HG03175 (cell line): ENCODE data around the gene MFSD1.
"Not testable (repeated sequence)": the region's sequence is repeated elsewhere in the genome, so short reads cannot be mapped to it uniquely, and the experiment has no call there.

Source experiments
- ATAC-seq: cut with Tn5 transposase; IDR thresholded peaks from one replicate; pipeline ENCODE4 v1.9.1; 2021; ENCODE audit warnings: mild to moderate bottlenecking, moderate library complexity; ENCODE audit not compliant: unreplicated experiment

MFSD1 gene

GRCh38 chr3:158775426-158776410 is 26.1 kb upstream of the MFSD1 start:
- ATAC-seq = peak; percentile 72

GRCh38 chr3:158776531-158776930 is 25.3 kb upstream of the MFSD1 start:
- no peak for ATAC-seq

- ATAC-seq = no peak
Observed at GRCh38 chr3:158777161-158777873, 24.5 kb upstream of the MFSD1 start.

DNA sequence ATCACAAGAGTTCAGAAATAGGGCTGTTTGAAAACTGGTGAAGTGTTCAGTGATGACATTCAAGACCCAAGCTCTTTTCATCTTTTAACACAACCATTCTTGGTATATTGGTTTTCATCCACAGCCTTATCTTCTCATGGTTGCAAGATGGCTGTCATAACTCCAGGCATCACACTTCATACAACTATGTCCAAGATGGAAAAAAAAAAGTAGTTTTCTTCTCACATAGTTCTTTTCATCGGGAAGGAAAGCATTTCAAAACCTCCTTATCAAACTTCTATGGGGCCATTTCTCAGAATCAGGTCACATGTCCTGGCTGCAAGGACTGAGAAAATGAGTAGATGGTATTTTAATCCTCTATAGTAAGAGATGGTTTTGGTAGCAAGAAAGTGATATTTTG is 21.1 kb upstream of the MFSD1 start:
- ATAC-seq = no peak

DNA sequence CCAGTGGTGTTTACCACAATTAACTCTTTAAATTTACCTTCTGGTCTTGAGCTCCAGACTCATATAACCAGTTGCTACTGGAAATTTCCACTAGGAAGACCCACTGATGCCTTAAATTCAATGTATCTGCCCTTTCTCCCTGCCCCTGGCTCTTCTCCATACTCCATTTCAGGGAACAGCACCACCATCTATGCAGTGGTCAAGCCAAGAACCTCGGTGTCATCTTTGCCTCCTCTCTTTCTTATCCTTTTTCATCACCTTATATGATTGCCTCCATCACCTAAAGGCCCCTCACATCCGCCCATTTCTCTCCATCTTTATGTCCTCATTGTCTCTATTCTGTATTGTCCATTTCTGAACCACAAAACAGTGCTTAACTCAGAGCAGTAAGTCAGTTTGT is 20.7 kb upstream of the MFSD1 start:
- ATAC-seq = no peak

GRCh38 chr3:158781849-158782248 is 20.0 kb upstream of the MFSD1 start:
- ATAC-seq = no peak

DNA sequence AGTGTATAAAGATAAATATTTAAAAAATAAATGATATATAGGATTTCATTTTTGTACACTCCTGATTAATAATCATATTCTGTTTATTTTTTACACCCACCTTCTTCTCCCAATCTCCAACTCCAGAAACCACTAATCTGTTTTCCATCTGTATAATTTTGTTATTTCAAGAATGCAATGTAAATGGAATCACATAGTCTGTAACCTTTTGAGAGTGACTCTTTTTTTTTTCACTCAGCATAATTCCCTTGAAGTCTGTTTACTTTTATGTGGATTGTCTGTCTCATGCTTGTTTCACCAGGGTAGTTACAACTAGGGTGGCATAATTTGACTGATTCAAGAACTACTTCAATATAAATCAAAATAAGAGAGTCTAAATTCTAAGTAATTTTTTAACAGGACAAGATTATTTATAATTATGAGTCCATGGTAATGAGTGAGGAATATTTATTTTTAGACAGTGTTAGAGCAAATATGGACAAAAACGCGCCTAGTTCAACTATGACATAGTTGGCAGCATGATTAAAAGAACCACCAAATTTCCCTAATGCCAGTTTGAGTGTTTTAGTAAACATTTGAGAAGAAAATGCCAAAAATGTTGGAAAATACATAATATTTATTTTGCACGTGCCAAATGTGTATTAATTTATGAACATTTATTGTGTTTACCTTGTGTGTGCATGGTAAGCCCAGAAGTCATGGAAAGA is 19.4 kb upstream of the MFSD1 start:
- no peak for ATAC-seq

DNA sequence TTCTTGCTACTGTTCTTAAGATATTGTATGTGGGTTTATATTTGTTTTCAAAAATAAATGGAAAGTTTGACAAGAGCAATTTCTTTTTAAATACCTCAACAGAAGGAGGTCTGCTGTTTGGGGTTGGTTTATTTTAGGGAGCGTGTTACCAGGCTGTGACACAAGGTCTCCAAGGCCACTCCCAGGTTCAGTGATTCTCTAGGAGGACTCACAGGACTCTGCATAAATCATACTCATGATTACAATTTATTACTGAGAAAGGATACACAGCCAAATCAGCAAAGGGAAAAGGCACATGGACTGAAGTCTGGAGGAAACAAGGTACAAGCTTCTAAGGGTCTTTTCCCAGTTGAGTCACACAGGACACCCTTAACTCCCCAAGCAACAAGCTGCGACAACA is 18.8 kb upstream of the MFSD1 start:
- ATAC-seq = no peak

GRCh38 chr3:158785972-158786371 is 15.9 kb upstream of the MFSD1 start:
- no peak for ATAC-seq

- no peak for ATAC-seq
Observed at GRCh38 chr3:158788446-158788845, 13.4 kb upstream of the MFSD1 start.

- ATAC-seq = no peak
Observed at GRCh38 chr3:158789592-158789991, 12.3 kb upstream of the MFSD1 start.

DNA sequence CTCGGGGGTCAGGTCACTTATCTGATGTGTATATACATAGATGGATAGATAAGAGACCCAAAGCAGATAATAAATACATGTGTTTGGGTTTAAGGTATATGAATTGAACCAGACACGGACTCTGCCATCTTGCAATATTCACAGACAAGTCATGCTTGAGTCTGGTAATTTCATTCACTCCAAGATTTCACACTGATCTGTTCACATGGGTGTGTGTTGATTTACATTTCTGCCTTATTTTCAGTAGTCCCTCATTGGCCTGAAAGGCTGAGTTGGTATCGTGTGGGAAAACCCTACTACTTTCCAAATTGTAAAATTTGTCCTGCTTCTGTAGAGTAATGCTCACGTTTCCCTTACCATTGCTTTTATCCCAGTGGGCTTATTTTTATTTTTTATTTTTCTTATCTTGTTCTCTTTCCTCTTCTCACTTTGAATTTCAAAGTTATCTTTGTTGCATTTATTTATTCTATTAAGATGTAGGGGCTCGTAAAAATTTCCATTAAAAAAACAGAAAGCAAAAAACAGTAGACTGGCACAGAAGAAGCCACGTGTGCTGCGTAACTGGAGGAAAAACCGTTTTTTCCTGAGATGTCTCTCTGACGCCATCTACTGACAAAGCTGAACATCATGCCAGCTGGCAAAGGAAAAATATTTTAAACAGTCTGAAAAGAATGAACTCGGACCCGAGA is 10.8 kb upstream of the MFSD1 start:
- ATAC-seq = peak; percentile 78

DNA sequence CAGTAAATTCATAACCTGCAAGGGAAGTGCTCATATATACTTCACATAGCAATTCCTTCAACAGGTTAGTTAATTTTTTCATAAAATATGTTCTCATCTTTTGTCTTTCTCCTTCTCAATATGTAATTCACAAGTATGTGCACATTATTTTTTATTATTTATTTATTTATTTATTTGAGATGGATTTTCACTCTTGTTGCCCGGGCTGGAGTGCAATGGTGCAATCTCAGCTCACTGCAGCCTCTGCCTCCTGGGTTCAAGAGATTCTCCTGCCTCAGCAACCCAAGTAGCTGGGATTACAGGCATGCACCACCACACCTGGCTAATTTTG is 10.3 kb upstream of the MFSD1 start:
- not testable (repeated sequence) for ATAC-seq

DNA sequence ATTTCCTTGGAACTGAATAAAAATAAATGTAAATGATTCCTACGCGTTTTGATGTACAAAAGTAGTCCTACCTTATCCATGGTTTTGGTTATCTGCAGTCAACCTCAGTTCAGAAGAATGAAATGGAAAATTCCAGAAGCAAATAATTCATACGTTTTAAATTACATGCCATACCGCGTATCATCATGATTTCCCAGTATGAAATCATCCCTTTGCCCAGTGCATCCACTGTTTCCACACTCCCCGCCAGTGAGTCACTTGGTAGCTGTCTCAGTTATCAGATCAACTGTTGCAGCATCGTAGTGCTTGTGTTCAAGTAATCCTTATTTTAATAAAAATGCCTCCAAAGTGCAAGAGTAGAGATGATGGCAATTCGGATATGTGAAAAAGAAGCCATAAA is 9.1 kb upstream of the MFSD1 start:
- no peak for ATAC-seq

DNA sequence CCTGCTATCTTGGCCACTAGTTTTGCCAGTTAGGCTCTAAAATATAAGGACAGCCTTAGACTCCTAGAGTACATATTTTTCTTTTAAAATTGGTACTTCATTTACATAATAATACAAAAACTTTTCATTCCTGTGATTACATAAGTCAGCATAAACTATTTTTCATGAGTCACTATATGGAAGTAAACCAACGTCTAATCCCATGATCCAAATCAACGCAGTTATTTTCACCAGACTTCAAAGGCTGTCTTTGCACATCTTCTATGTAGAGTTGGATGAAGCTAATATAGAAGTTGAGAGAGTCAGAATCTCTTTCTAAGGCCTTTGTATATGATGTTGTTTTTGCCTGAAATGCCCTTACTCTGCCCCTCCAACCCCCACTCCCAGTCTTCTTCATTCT is 7.6 kb upstream of the MFSD1 start:
- ATAC-seq = no peak

DNA sequence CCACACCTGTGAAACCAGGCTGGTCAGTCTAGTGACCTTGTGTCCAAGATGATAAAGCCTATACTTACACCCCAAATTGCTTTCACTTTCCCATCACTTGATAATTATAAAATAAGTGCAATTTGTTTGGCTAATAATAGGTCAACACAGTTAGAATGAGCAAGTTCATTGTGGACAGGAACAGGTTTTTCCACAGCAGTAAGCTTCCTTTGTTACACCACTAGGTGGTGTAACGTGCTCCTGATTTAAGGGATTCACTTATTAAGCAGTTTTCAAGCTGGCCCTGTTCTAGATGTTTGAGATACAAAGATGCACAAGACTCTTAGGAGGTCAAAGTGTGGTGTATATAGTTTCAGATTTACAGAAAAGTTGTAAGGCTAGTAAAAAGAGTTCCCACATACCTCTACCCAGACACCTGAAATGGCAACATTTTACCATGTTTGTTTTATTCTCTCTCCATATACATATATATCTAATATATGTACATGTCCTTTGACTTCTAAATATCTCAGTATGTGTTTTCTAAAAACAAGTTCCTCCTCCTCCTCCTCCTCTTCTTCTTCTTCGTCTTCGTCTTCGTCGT is 6.8 kb upstream of the MFSD1 start:
- ATAC-seq = peak; percentile 62

- ATAC-seq = no peak
Observed at GRCh38 chr3:158801201-158801600, 653 bp upstream of the MFSD1 start.

DNA sequence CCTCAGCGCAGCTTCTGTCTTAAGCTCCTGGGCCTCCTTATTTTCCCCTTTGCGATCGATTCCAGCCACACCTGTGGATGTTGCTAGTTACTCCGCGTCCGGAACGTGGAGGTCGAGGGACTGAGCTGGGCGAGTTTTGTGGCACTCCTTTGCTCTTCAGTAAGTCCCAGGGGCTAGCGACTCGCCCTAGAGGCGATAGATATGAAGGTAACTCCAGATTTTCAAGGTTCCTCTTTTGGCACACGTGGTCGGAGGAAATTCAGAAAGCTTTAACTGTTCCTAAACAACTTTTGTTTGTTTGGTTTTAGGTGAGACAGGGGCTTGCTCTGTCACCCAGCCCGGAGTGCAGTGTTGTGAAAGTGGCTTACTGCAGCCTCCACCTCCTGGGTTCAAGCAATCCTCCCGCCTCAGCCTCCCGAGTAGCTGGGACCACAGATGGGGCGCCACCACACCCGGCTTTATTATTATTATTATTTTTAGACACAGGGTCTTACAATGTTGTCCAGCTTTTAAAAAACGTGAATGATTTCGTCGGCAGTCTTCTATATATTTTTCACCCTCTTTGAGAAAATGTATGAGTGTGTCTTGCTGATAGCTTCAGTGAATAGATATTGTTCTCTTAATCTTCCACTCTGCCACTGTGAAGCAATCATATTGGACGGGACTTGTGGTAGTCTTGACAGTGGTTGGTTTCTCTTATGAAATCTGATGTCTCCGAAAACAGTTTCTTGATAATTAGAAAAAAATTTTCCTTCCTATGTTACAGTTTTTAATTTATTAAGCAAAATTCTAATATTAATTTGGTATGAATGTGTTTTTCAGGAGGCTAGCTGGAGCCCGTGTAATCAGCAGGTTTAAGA is 785 bp downstream of the MFSD1 start:
- ATAC-seq = peak; percentile 50

- no peak for ATAC-seq
Observed at GRCh38 chr3:158804441-158804840, 2.6 kb downstream of the MFSD1 start.

GRCh38 chr3:158808697-158809096 is 6.8 kb downstream of the MFSD1 start:
- no peak for ATAC-seq
